IMR-90 (cell line): ENCODE data around the gene CADM4. TPM values are rescaled to one million over a fixed set of nuclear protein-coding genes. Genes with fewer than 3 reads are reported as not detected.

Experiments
- ATAC-seq: fragments of 200-7000 bp; cut with Tn5 transposase; 2 replicates; pipeline ENCODE4 v1.9.1; 2020; ENCODE audit warnings: low read depth, mild to moderate bottlenecking, moderate library complexity
- BruUV-seq: library from RNA; stranded (reverse); fragments of 400-500 nt; replicated peaks from 2 replicates; lab custom pipeline; 2021; lab: Mats Ljungman, UMichigan
- CTCF ChIA-PET: fragments of 300-600 bp; formaldehyde crosslinking; extraction: SDS; loops from one replicate; lab custom pipeline; 2021; ENCODE audit warnings: antibody characterized with exemption; lab: Yijun Ruan, JAX
- POLR2A ChIA-PET: fragments of 300-600 bp; sonication (Branson Sonifier 250); formaldehyde crosslinking; loops from one replicate; lab custom pipeline; 2022; ENCODE audit warnings: antibody characterized with exemption; ENCODE audit not compliant: unreplicated experiment; lab: Charles Lee
- DNase-seq: peaks from one replicate; pipeline ENCODE4 v3.0.0; 2013
- H2AFZ ChIP-seq: replicated peaks from 2 replicates; pipeline ENCODE3; 2013; ENCODE audit warnings: low read length, mild to moderate bottlenecking; ENCODE audit not compliant: poor library complexity
- H2AK5ac ChIP-seq: 2 replicates; pipeline ENCODE4 v1.6.1; 2013; ENCODE audit warnings: low read depth, low read length, inconsistent platforms
- H2AK9ac ChIP-seq: replicated peaks from 2 replicates; pipeline ENCODE3; 2013; ENCODE audit warnings: mild to moderate bottlenecking, low read depth, low read length, moderate library complexity; ENCODE audit not compliant: poor library complexity
- H2BK120ac ChIP-seq: 2 replicates; pipeline ENCODE4 v1.6.1; 2013; ENCODE audit warnings: low read depth, low read length, inconsistent platforms
- H2BK15ac ChIP-seq: 3 replicates; pipeline ENCODE4 v1.6.1; 2013; ENCODE audit warnings: low read depth, low read length, inconsistent platforms
- H2BK20ac ChIP-seq: 2 replicates; pipeline ENCODE4 v1.6.1; 2013; ENCODE audit warnings: low read depth, mild to moderate bottlenecking, inconsistent platforms, low read length, moderate library complexity
- H2BK5ac ChIP-seq: 2 replicates; pipeline ENCODE4 v1.6.1; 2013; ENCODE audit warnings: mild to moderate bottlenecking, low read depth, low read length, inconsistent platforms; ENCODE audit not compliant: poor library complexity, severe bottlenecking
- H3K14ac ChIP-seq: replicated peaks from 2 replicates; pipeline ENCODE4 v1.6.1; 2013; ENCODE audit warnings: low read depth, low read length, inconsistent platforms
- H3K18ac ChIP-seq: 2 replicates; pipeline ENCODE4 v1.6.1; 2013; ENCODE audit warnings: low read depth, low read length, control low read depth
- H3K23ac ChIP-seq: 2 replicates; pipeline ENCODE4 v1.6.1; 2013; ENCODE audit warnings: low read depth, low read length, inconsistent platforms
- H3K27ac ChIP-seq: 2 replicates; pipeline ENCODE4 v1.5.1; 2013; ENCODE audit warnings: mild to moderate bottlenecking, control low read depth, low read length; ENCODE audit not compliant: insufficient read depth
- H3K27me3 ChIP-seq: 2 replicates; pipeline ENCODE4 v1.6.1; 2013; ENCODE audit warnings: low read length; ENCODE audit not compliant: control insufficient read depth, insufficient read depth
- H3K36me3 ChIP-seq: 2 replicates; pipeline ENCODE4 v1.6.1; 2013; ENCODE audit warnings: low read length, mixed read lengths; ENCODE audit not compliant: control insufficient read depth, insufficient read depth
- H3K4ac ChIP-seq: 2 replicates; pipeline ENCODE4 v1.6.1; 2013; ENCODE audit warnings: low read depth, low read length, inconsistent platforms
- H3K4me1 ChIP-seq: 2 replicates; pipeline ENCODE4 v1.6.1; 2013; ENCODE audit warnings: low read length, mixed read lengths; ENCODE audit not compliant: control insufficient read depth, insufficient read depth
- H3K4me2 ChIP-seq: 2 replicates; pipeline ENCODE4 v1.6.1; 2013; ENCODE audit warnings: low read depth, mild to moderate bottlenecking, control low read depth, low read length, moderate library complexity
- H3K4me3 ChIP-seq: 2 replicates; pipeline ENCODE4 v1.5.1; 2013; ENCODE audit warnings: low read depth, mild to moderate bottlenecking, control low read depth, low read length, moderate library complexity; ENCODE audit not compliant: insufficient read depth
- H3K56ac ChIP-seq: 2 replicates; pipeline ENCODE4 v1.6.1; 2013; ENCODE audit warnings: low read length, inconsistent platforms; ENCODE audit not compliant: insufficient read depth; ENCODE audit errors: extremely low read depth
- H3K79me1 ChIP-seq, 2 experiments: 2 replicates each; pipeline ENCODE4 v1.6.1; 2013; ENCODE audit warnings: low read length in 2 of 2, inconsistent platforms in 1 of 2, low read depth in 1 of 2
- H3K9ac ChIP-seq: 2 replicates; pipeline ENCODE4 v1.6.1; 2013; ENCODE audit warnings: low read depth, low read length, control low read depth
- H3K9me1 ChIP-seq: 2 replicates; pipeline ENCODE4 v1.6.1; 2013; ENCODE audit warnings: low read length, inconsistent platforms; ENCODE audit not compliant: insufficient read depth
- H3K9me3 ChIP-seq: 2 replicates; pipeline ENCODE4 v1.6.1; 2013; ENCODE audit warnings: low read length; ENCODE audit not compliant: control insufficient read depth, insufficient read depth
- H4K20me1 ChIP-seq: 2 replicates; pipeline ENCODE4 v1.6.1; 2013; ENCODE audit warnings: low read length, inconsistent platforms; ENCODE audit not compliant: insufficient read depth
- H4K5ac ChIP-seq: 2 replicates; pipeline ENCODE4 v1.6.1; 2013; ENCODE audit warnings: mild to moderate bottlenecking, low read depth, low read length, control low read depth
- H4K8ac ChIP-seq, 2 experiments: 2 replicates each; pipeline ENCODE4 v1.6.1; 2013; ENCODE audit warnings: low read depth in 2 of 2, low read length in 2 of 2, control low read depth in 1 of 2, inconsistent platforms in 1 of 2
- H4K91ac ChIP-seq: 2 replicates; pipeline ENCODE4 v1.6.1; 2013; ENCODE audit warnings: low read depth, low read length, inconsistent platforms; ENCODE audit not compliant: insufficient read depth
- BHLHE40 ChIP-seq: fragments of 150-350 bp; IDR thresholded peaks from 2 replicates; pipeline ENCODE4 v1.6.1; 2016; ENCODE audit warnings: mild to moderate bottlenecking, low read depth, low read length
- CEBPB ChIP-seq: IDR thresholded peaks from 2 replicates; pipeline ENCODE4 v1.6.1; 2012; ENCODE audit warnings: low read depth, low read length, improper control_type of control experiment
- CHD1 ChIP-seq: IDR thresholded peaks from 2 replicates; pipeline ENCODE4 v1.6.1; 2012; ENCODE audit warnings: low read depth, low read length, improper control_type of control experiment
- CTCF ChIP-seq: conservative IDR thresholded peaks from 2 replicates; pipeline ENCODE4 v1.5.1; 2012; ENCODE audit warnings: mild to moderate bottlenecking, low read depth, low read length, improper control_type of control experiment
- ELK1 ChIP-seq: fragments of 150-350 bp; IDR thresholded peaks from 2 replicates; pipeline ENCODE4 v1.6.1; 2016; ENCODE audit warnings: low read depth, mild to moderate bottlenecking, low read length, moderate library complexity, borderline replicate concordance
- FOS ChIP-seq: fragments of 150-350 bp; IDR thresholded peaks from 2 replicates; pipeline ENCODE4 v1.6.1; 2016; ENCODE audit warnings: low read depth, low read length
- MAFK ChIP-seq: IDR thresholded peaks from 2 replicates; pipeline ENCODE4 v1.6.1; 2012; ENCODE audit warnings: low read depth, low read length, improper control_type of control experiment
- MAZ ChIP-seq: IDR thresholded peaks from 2 replicates; pipeline ENCODE4 v1.6.1; 2012; ENCODE audit warnings: low read depth, mild to moderate bottlenecking, low read length, improper control_type of control experiment, moderate library complexity, borderline replicate concordance
- MXI1 ChIP-seq: IDR thresholded peaks from 2 replicates; pipeline ENCODE4 v1.6.1; 2012; ENCODE audit warnings: low read depth, mild to moderate bottlenecking, low read length, moderate library complexity, borderline replicate concordance
- NFE2L2 ChIP-seq: fragments of 150-350 bp; IDR thresholded peaks from 2 replicates; pipeline ENCODE4 v1.6.1; 2016; ENCODE audit warnings: low read depth, mild to moderate bottlenecking, low read length
- POLR2A ChIP-seq: IDR thresholded peaks from 2 replicates; pipeline ENCODE4 v1.6.1; 2012; ENCODE audit warnings: mild to moderate bottlenecking, low read depth, low read length
- RAD21 ChIP-seq: IDR thresholded peaks from 2 replicates; pipeline ENCODE4 v1.6.1; 2012; ENCODE audit warnings: low read length, improper control_type of control experiment
- RCOR1 ChIP-seq: IDR thresholded peaks from 2 replicates; pipeline ENCODE4 v1.6.1; 2012; ENCODE audit warnings: mild to moderate bottlenecking, low read length, improper control_type of control experiment; ENCODE audit not compliant: insufficient replicate concordance
- RFX5 ChIP-seq: IDR thresholded peaks from 2 replicates; pipeline ENCODE4 v1.8.0; 2012; ENCODE audit warnings: low read depth, mild to moderate bottlenecking, low read length, moderate library complexity
- SMC3 ChIP-seq: fragments of 150-350 bp; IDR thresholded peaks from 2 replicates; pipeline ENCODE4 v1.6.1; 2016; ENCODE audit warnings: low read depth, mild to moderate bottlenecking, antibody characterized with exemption, low read length, moderate library complexity
- USF2 ChIP-seq: fragments of 150-350 bp; IDR thresholded peaks from 2 replicates; pipeline ENCODE4 v1.6.1; 2017; ENCODE audit warnings: mild to moderate bottlenecking, antibody characterized with exemption, low read length, low read depth
- WGBS, 2 experiments: methylation state at CpG; one replicate each; pipeline versions ENCODE4 v1.1.5 to v1.1.7; 2013; ENCODE audit warnings: missing lambda C conversion rate in 2 of 2; ENCODE audit not compliant: insufficient read length in 1 of 2; ENCODE audit errors: extremely low coverage in 2 of 2; 5-methylcytosine and 5-hydroxymethylcytosine counted together
- dilution Hi-C: fragments of 300-500 bp; cut with HindIII; formaldehyde crosslinking; loops from one replicate; pipeline ENCODE4 v1.14.3; 2018; ENCODE audit warnings: low sequenced_read_pairs; ENCODE audit not compliant: unreplicated experiment
- in situ Hi-C: fragments of 300-500 bp; cut with MboI; formaldehyde crosslinking; loops from 3 replicates; pipeline ENCODE4 v1.14.3; 2019; ENCODE audit warnings: low sequenced_read_pairs, inconsistent platforms, mixed read lengths
- intact Hi-C: fragments of 100-400 bp; cut with micrococcal nuclease; formaldehyde crosslinking; loops from 2 replicates; pipeline ENCODE4 v1.10.0; 2022
- polyA plus RNA-seq, 3 experiments: library from polyadenylated mRNA; depleted of rRNA; stranded (reverse); fragments of >200 nt; gene quantifications; 2 replicates each; pipeline ENCODE4 v1.2.3, GENCODE V29; 2012; ENCODE audit warnings: low replicate concordance in 1 of 3
- total RNA-seq: library from RNA; depleted of rRNA; stranded (reverse); fragments of >200 nt; gene quantifications from 2 replicates; pipeline ENCODE4 v1.2.3, GENCODE V29; 2012

The CADM4 gene
- total and polyA plus RNA-seq, 2 of the 4 experiments (the other 2 are of a cell fraction): 2.0 to 4.9 TPM

GRCh38 chr19:43586346-43586745 lies 53.3 kb downstream of the CADM4 start:
- Histone ChIP-seq H4K20me1 (peaks cover 10% of the 10 kb centered on the region), H2BK5ac (no peak overlapping the region), H3K27ac (no peak overlapping the region), H3K4ac (no peak overlapping the region), H3K27me3 (no peaks in the 10 kb centered on the region), H2BK15ac (no peak overlapping the region), H2AFZ (no peak overlapping the region), H3K14ac (no peak overlapping the region), H3K4me2 (no peak overlapping the region), H3K4me3 (no peak overlapping the region), H2AK5ac (no peak overlapping the region), H3K9me1 (peaks cover 11% of the 10 kb centered on the region), H2BK120ac (no peak overlapping the region), H3K23ac (no peak overlapping the region), H4K5ac (no peak overlapping the region), H3K18ac (no peak overlapping the region), H2BK20ac (no peak overlapping the region), H2AK9ac (no peak overlapping the region), H3K56ac (no peak overlapping the region), H3K9ac (no peak overlapping the region), H3K79me1 (peaks cover 11 to 45% of the 10 kb centered on the region in 2 experiments), H3K4me1 (no peaks in the 10 kb centered on the region), H3K36me3 (peaks cover 28% of the 10 kb centered on the region), H4K91ac (no peak overlapping the region), H4K8ac (no peak overlapping the region), H3K9me3 (no peaks in the 10 kb centered on the region)
- 100% methylated on average over 1 of the region's 2 CpGs; no CpG with 5 or more reads in 1 of the 2 experiments for WGBS, 2 experiments
- POLR2A ChIA-PET: no interaction called here
- CTCF ChIA-PET: interaction anchor here (1.0 kb wide), 1 partner anchor 9 kb away, joined by 3 read pairs; no protein-coding TSS in a partner anchor
- intact Hi-C loops (no loop called here), dilution Hi-C loops (no loop called here), in situ Hi-C loops (no loop called here)
- no TSS peak for BruUV-seq
- ATAC-seq (no peak), DNase-seq (no peak)
- TF ChIP-seq CEBPB (no peak), ELK1 (no peak), RCOR1 (no peak), POLR2A (no peak), NFE2L2 (no peak), MAZ (no peak), MAFK (no peak), FOS (no peak), USF2 (no peak), RFX5 (no peak), RAD21 (no peak), MXI1 (no peak), BHLHE40 (no peak), CHD1 (no peak), CTCF (no peak), SMC3 (no peak)
